Dendritic cell treated with granulocyte-macrophage colony-stimulating factor and Interleukin-4, amounts not matched to agents 40 ng/mL and 50 ng/mL, for 4 days (primary cell): Measurements from ENCODE around the gene RHBDD2.
A peak's percentile ranks its signal among the peaks of the same experiment; 100 is the strongest.
"Not testable (repeated sequence)": the region's sequence is repeated elsewhere in the genome, so short reads cannot be mapped to it uniquely, and the experiment has no call there.

ENCODE experiments used
- H3K27ac Mint-ChIP-seq: one replicate; pipeline ENCODE4 v1.8.0; 2022; ENCODE audit warnings: mild to moderate bottlenecking, mixed read lengths
- H3K27me3 Mint-ChIP-seq: one replicate; pipeline ENCODE4 v1.8.0; 2022; ENCODE audit warnings: mild to moderate bottlenecking, mixed read lengths
- H3K36me3 Mint-ChIP-seq: one replicate; pipeline ENCODE4 v1.8.0; 2022; ENCODE audit warnings: low read depth, mixed read lengths
- H3K4me1 Mint-ChIP-seq: one replicate; pipeline ENCODE4 v1.8.0; 2022; ENCODE audit warnings: low read depth, mixed read lengths
- H3K4me3 Mint-ChIP-seq: one replicate; pipeline ENCODE4 v1.8.0; 2022; ENCODE audit warnings: mild to moderate bottlenecking, moderate library complexity, mixed read lengths
- H3K9me3 Mint-ChIP-seq: one replicate; pipeline ENCODE4 v1.8.0; 2022; ENCODE audit warnings: mixed read lengths
- intact Hi-C: fragments of 100-400 bp; cut with micrococcal nuclease; formaldehyde crosslinking; loops from one replicate; pipeline ENCODE4 v1.15.0; 2022

RHBDD2 gene

GRCh38 chr7:75909521-75910132, 30.8 kb downstream of the RHBDD2 start:
- Mint-ChIP-seq H3K27me3 (no peaks in the 10 kb centered on the region), H3K36me3 (no peaks in the 10 kb centered on the region), H3K4me1 (peaks cover 52% of the 10 kb centered on the region), H3K4me3 (no peak overlapping the region), H3K9me3 (no peaks in the 10 kb centered on the region), H3K27ac (no peak overlapping the region)
- intact Hi-C loops: no loop called here

DNA sequence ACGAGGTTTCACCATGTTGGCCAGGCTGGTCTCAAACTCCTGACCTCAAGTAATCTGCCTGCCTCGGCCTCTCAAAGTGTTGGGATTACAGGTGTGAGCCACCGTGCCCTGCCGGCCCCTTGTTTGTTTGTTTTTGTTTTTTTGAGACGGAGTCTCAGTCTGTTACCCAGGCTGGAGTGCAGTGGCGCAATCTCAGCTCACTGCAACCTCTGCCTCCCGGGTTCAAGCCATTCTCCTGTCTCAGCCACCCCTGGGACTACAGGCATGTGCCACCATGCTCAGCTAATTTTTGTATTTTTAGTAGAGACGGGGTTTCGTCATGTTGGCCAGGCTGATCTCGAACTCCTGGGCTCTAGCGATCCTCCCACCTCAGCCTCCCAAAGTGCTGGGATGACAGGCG, 32.4 kb downstream of the RHBDD2 start:
- H3K9me3 Mint-ChIP-seq, intact Hi-C loops, H3K27me3 Mint-ChIP-seq, H3K36me3 Mint-ChIP-seq, H3K4me3 Mint-ChIP-seq: not testable (repeated sequence)
- H3K27ac Mint-ChIP-seq: peak overlapping the region; percentile 45
- peaks cover 44% of the 10 kb centered on the region for H3K4me1 Mint-ChIP-seq

- Mint-ChIP-seq H3K4me1 (peaks cover 47% of the 10 kb centered on the region), H3K36me3 (peaks cover 10% of the 10 kb centered on the region), H3K4me3 (no peak overlapping the region), H3K27ac (no peak overlapping the region), H3K9me3 (no peaks in the 10 kb centered on the region), H3K27me3 (no peaks in the 10 kb centered on the region)
- intact Hi-C loops: no loop called here
Measured at GRCh38 chr7:75913437-75913836, 34.6 kb downstream of the RHBDD2 start.

DNA sequence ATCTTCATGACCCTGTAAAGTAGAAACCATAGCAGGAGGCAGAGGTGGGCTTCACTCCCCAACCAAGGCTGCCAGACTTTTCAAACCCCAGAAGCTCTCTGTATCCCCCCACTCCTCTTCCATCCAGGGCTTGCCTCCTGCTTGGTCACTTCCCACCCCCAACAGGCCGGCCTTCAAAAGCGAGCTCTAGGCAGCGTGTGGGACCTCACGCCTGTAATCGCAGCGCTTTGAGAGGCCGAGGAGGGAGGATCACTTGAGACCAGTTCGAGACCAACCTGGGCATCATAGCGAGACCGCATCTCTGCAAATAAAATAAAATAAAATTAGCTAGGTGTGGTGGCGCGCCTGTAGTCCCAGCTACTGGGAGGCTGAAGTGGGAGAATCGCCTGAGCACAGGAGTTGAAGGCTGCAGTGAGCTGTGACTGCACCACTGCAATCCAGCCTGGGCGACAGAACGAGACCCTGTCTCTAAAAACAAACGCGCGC, 35.4 kb downstream of the RHBDD2 start:
- intact Hi-C loops: no loop called here
- H3K27me3 Mint-ChIP-seq: no peaks in the 10 kb centered on the region

GRCh38 chr7:75914655-75915415, 36.0 kb downstream of the RHBDD2 start, which contains the start of gene POR:
Gene POR, plus strand, starts transcription at chr7:75915155. Its CDS starts 38,847 bp downstream, at chr7:75954002.
- peaks cover 16% of the 10 kb centered on the region for H3K36me3 Mint-ChIP-seq
- peaks cover 55% of the 10 kb centered on the region for H3K4me1 Mint-ChIP-seq
- intact Hi-C loops: loop anchor here (5.0 kb wide), 2 partner anchors 37 to 38 kb away; partner anchors contain the start of gene RHBDD2
- no peaks in the 10 kb centered on the region for H3K9me3 Mint-ChIP-seq
- peak within 1 kb of the TSS; percentile 92 for H3K27ac Mint-ChIP-seq
- H3K4me3 Mint-ChIP-seq: peak within 1 kb of the TSS; percentile 93
- no peaks in the 10 kb centered on the region for H3K27me3 Mint-ChIP-seq

More for the DNA sequence above, 35.4 kb downstream of the RHBDD2 start:
- H3K27ac Mint-ChIP-seq: peak overlapping the region; percentile 92
- peaks cover 16% of the 10 kb centered on the region for H3K36me3 Mint-ChIP-seq
- no peaks in the 10 kb centered on the region for H3K9me3 Mint-ChIP-seq
- H3K4me3 Mint-ChIP-seq: peak overlapping the region; percentile 93
- peaks cover 55% of the 10 kb centered on the region for H3K4me1 Mint-ChIP-seq

DNA sequence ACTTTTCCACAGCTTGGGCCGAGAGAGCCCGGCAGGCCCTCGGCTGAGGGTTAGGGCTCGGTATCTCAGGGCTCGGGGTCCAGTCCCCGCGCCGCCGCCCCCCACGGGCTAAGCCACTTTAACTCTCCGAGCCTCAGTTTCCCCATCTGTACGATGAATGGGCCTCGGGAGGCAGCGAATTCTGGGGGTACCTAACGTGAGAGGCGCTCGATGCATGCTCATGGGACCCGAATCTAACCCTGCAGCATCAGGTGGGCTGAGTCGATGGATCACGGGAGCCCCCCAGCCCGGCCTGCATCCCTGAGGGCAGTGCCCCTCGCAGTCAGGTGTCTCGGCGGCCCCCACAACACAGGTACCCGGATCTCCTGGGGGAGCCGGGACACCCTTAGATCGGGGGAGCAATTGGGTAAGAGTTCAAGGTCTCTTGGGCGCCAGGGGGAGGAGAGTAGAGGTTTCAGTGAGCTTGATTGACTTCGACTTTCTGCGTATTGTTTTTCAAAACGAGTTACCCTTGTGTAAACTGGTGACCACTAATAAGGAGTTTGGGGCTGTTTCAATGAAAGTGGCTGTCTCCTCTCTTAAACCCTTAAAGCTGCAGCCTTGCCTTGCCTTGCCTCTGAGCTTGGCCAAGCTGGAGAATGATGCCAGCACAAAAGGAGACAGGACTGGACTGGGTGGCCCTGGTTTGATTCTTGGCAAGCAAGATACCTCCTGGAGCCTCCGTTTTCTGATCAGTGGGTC, 36.8 kb downstream of the RHBDD2 start:
- Mint-ChIP-seq H3K9me3 (no peaks in the 10 kb centered on the region), H3K27me3 (no peaks in the 10 kb centered on the region), H3K27ac (peak overlapping the region; percentile 92), H3K4me1 (peaks cover 58% of the 10 kb centered on the region), H3K4me3 (peak overlapping the region; percentile 93), H3K36me3 (peaks cover 18% of the 10 kb centered on the region)
- intact Hi-C loops: loop anchor here (5.0 kb wide), 2 partner anchors 37 to 38 kb away; partner anchors contain the start of gene RHBDD2

DNA sequence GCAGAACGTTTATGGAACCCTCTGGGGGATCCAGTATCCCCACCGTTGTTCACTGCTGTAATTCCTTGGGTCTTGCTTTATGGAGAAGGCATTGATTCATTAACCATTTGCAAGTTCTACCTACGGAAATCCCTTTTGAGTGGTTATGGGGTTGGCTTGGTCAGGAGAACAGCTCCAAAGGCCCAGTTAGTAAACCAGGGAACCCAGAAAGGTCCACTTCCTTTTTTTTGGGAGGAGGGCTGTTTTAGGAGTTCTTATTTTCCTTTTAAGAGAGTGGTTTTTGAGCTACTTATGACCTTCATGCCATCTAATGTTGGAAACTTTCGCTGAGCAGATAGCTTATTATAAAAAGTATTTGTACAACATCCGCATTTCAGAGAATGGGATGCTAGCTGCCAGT, 37.4 kb downstream of the RHBDD2 start:
- Mint-ChIP-seq H3K27me3 (no peaks in the 10 kb centered on the region), H3K36me3 (peaks cover 25% of the 10 kb centered on the region), H3K4me1 (peaks cover 59% of the 10 kb centered on the region), H3K9me3 (no peaks in the 10 kb centered on the region), H3K4me3 (peak overlapping the region; percentile 93), H3K27ac (peak overlapping the region; percentile 92)
- intact Hi-C loops: loop anchor here (5.0 kb wide), 2 partner anchors 36 to 39 kb away; partner anchors contain the start of gene RHBDD2

DNA sequence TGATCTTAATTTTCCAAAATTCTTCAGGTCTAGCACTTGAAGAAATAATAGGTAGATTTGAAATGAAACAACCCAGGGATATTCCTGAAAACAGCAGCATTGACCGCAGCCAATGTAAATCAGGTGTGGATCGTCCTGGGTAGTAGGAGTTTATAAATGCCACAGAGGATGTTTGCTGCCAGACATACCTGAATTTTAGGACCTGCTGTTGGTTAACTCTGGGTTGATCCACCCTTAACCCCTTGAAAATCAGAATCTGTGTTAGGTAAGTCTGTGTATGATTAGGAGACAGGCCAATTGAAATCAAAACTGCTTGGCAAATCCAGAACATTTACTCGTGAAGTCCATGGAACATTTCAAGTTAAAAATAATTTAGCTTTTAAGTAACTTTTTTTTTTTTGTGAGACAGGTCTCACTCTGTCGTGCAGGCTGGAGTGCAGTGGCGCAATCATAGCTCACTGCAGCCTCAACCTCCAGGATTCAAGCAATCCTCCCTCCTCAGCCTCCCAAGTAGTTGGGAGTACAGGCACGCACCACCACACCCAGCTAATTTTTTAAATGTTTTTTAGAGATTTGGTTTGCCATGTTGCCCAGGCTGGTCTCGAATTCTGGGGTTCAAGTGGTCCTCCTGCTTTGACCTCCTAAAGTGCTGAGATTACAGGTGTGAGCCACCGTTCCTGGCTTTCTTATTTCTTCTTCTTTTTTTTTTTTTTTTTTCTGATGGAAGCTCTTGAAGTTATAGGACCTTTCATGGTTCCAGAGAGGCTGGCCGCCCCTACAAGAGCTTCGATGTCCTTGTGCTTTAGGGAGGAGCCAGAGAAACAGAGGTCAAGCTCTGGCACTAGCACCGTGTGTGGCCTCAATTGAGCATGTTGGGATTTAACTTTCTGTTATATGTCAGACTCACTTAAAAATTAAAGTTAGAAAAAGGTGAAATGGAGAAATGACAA, 38.1 kb downstream of the RHBDD2 start:
- H3K9me3 Mint-ChIP-seq: no peaks in the 10 kb centered on the region
- H3K36me3 Mint-ChIP-seq: peaks cover 32% of the 10 kb centered on the region
- intact Hi-C loops: loop anchor here (5.0 kb wide), 2 partner anchors 35 to 40 kb away; partner anchors contain the start of gene RHBDD2
- H3K27ac Mint-ChIP-seq: peak overlapping the region; percentile 92
- H3K4me3 Mint-ChIP-seq: peak overlapping the region; percentile 93
- no peaks in the 10 kb centered on the region for H3K27me3 Mint-ChIP-seq
- H3K4me1 Mint-ChIP-seq: peaks cover 65% of the 10 kb centered on the region

DNA sequence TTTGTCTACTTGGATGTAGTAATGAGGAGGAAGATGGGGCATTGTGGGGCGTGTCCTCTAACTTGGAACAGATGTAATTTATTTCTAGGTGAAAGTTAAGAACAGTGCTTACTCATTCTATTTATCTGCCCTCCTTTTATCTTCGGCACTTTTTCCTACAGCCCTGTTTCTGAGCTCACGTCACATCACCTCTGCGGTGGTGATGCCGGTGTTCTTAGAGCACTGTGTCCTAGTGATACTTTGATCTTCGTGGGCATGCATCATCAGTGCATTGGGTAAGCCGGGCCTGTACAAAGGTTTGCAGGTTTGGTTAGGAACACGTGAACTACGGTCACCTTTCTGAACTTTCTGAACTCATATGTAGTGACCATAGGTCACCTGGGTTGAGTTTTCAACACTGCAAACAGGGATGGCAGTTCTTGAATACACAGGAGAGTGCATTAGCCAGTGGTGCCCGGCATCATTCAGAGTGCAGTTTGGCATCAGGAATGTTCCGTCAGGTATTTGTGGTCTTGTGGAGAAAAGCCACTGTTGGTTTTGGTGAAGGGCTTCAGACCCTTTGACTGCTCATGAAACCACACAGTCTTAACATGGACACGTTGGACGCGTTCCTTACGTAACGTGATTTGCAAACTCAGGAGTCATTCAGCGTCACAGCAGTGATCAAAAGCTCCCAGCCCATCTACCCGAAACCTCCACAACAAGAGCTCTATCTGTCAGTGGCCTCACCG, 41.8 kb downstream of the RHBDD2 start:
- H3K9me3 Mint-ChIP-seq: no peaks in the 10 kb centered on the region
- intact Hi-C loops: no loop called here
- peaks cover 54% of the 10 kb centered on the region for H3K36me3 Mint-ChIP-seq
- peaks cover 63% of the 10 kb centered on the region for H3K4me1 Mint-ChIP-seq
- H3K4me3 Mint-ChIP-seq: no peak overlapping the region
- no peak overlapping the region for H3K27ac Mint-ChIP-seq
- H3K27me3 Mint-ChIP-seq: no peaks in the 10 kb centered on the region

GRCh38 chr7:75921479-75921878, 42.6 kb downstream of the RHBDD2 start:
- H3K4me1 Mint-ChIP-seq: peaks cover 63% of the 10 kb centered on the region
- intact Hi-C loops: no loop called here

GRCh38 chr7:75922966-75923603, 44.3 kb downstream of the RHBDD2 start:
- Mint-ChIP-seq H3K4me3 (no peak overlapping the region), H3K27me3 (no peaks in the 10 kb centered on the region), H3K4me1 (peaks cover 55% of the 10 kb centered on the region), H3K36me3 (peaks cover 68% of the 10 kb centered on the region), H3K9me3 (no peaks in the 10 kb centered on the region), H3K27ac (no peak overlapping the region)
- intact Hi-C loops: no loop called here

More at GRCh38 chr7:75921479-75921878, 42.6 kb downstream of the RHBDD2 start:
- Mint-ChIP-seq H3K27me3 (no peaks in the 10 kb centered on the region), H3K36me3 (peaks cover 60% of the 10 kb centered on the region), H3K9me3 (no peaks in the 10 kb centered on the region), H3K4me3 (no peak overlapping the region), H3K27ac (no peak overlapping the region)

DNA sequence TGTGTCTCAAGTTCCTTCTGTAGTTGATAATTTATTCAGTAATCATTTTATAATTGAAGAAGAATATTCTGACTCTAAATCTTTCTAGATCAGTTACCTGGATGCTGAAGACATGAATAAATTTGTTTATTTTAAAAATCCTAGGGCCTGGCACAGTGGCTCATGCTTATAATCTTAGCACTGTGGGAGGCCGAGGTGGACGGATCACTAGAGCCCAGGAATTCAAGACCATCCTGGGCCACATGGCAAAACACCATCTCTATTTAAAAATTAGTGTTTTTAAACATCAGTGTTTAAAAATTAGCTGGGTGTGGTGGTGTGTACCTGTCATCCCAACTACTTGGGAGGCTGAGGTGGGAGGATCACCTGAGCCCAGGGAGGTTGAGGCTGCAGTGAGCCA, 45.4 kb downstream of the RHBDD2 start:
- H3K4me1 Mint-ChIP-seq: peaks cover 44% of the 10 kb centered on the region
- H3K27me3 Mint-ChIP-seq: no peaks in the 10 kb centered on the region
- no peak overlapping the region for H3K27ac Mint-ChIP-seq
- intact Hi-C loops: no loop called here
- H3K4me3 Mint-ChIP-seq: no peak overlapping the region
- no peaks in the 10 kb centered on the region for H3K9me3 Mint-ChIP-seq
- H3K36me3 Mint-ChIP-seq: peaks cover 72% of the 10 kb centered on the region
